ENCODE data around the gene TCP11L1.

TCP11L1 gene

DNA sequence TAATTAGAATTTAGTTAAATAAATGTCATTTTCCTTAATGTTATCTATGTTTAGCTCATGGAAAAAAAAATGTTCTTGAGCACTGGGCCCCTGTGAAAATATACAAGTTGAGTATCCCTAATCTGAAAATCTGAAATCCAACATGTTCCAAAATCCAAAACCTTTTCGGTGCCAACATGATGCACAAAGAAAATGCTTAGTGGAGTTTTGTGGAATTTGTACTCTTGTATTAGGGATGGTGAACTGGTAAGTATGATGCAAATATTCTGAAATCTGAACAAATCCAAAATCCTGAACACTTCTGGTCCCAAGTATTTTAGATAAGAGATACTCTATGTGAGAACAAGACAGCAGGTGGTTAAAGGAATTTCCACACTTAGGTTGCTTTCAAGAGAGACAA, 44.5 kb downstream of the TCP11L1 start:
- in situ Hi-C loops (cut with MboI; ENCODE audit: low pct_unique_long_range_greater_than_20kb, low sequenced_read_pairs, unreplicated experiment) = no loop called here

DNA sequence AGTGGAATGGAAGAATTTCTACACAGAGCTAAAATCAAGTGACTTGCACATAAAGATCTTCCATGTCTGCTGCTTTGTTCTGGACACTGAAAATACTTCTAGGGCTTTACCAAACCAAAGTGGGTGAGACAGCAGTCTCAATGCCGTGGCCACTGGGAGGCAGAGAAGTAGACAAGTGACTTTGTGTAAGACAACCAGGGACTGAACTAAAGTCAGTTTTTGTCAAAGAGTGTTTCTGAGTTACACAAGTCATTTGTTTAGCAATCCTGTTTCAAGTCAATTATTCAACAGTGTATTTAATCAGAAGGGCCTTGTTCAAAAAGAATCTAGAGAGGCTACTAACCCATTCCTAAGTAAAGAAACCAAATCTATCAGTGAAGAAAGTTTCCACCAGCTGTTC, 46.6 kb downstream of the TCP11L1 start:
- in situ Hi-C loops (cut with MboI; ENCODE audit: low pct_unique_long_range_greater_than_20kb, low sequenced_read_pairs, unreplicated experiment) = no loop called here
- no peak for TF ChIP-seq CTCF (IDR thresholded peaks at IDR 0.05; ENCODE audit: extremely low read depth, insufficient read depth, missing control alignments)
- DNase-seq (ENCODE audit: low spot score) = no peak

More for the DNA sequence above, 44.5 kb downstream of the TCP11L1 start:
- no peak for TF ChIP-seq CTCF (IDR thresholded peaks at IDR 0.05; ENCODE audit: extremely low read depth, insufficient read depth, missing control alignments)
- DNase-seq (ENCODE audit: low spot score) = no peak

DNA sequence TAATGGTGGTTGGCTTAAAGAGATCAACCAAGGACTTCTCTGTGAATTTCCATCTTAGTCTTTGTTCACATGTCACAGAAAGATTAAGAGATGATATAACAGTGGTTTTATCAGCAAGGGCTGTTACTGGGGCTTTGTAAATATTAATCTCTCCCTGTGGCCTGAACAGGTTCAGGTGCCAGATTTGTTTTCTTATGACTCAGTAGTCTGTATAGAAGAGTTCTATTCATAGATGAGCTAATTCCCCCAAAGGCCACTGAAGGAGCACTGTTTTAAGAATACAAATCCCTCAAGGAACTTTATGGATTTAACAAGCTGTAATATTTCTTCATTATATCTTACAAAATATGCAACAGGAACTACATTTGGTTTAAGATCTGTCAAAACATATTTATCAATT, 50.4 kb downstream of the TCP11L1 start:
- TF ChIP-seq CTCF (IDR thresholded peaks at IDR 0.05; ENCODE audit: extremely low read depth, insufficient read depth, missing control alignments) = no peak
- in situ Hi-C loops (cut with MboI; ENCODE audit: low pct_unique_long_range_greater_than_20kb, low sequenced_read_pairs, unreplicated experiment) = no loop called here

DNA sequence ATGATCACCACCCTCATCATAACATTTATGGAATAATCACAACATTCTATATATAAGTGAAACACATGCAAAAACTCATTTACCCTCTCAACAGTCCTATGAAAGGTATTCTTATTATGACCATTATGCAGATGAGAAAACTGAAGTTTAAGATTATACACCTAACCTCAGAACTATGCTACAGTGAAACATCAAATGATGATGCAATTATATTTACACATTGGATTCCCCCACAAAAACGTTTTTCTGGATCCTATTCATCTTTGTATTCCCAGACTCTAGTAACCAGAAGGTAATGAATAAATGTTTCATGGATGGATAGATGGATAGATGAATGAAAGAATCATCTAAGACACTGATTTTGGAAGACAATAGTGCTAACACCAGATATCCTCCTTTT, 54.8 kb downstream of the TCP11L1 start:
- in situ Hi-C loops (cut with MboI; ENCODE audit: low pct_unique_long_range_greater_than_20kb, low sequenced_read_pairs, unreplicated experiment) = no loop called here
- DNase-seq (ENCODE audit: low spot score) = no peak

More for the DNA sequence above, 50.4 kb downstream of the TCP11L1 start:
- DNase-seq (ENCODE audit: low spot score) = no peak

DNA sequence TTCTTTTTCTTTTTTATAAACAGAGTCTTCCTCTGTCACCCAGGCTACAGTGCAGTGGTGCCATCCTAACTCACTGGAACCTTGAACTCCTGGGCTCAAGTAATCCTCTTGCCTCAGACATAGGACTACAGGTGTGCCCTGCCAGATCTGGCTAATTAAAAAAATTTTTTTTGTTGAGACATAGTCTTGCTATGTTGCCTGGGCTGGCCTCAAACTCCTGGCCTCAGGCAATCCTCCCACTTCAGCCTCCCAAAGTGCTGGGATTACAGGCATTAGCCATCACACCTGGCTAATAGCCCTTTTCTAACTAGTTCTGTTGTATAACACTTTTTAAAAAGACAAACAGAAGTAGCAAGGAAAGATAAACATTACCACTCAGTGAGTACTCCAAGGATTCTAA, 64.5 kb downstream of the TCP11L1 start:
- in situ Hi-C loops (cut with MboI; ENCODE audit: low pct_unique_long_range_greater_than_20kb, low sequenced_read_pairs, unreplicated experiment) = no loop called here
- DNase-seq (ENCODE audit: low spot score) = no peak
- no peak for TF ChIP-seq CTCF (IDR thresholded peaks at IDR 0.05; ENCODE audit: extremely low read depth, insufficient read depth, missing control alignments)

More for the DNA sequence above, 54.8 kb downstream of the TCP11L1 start:
- no peak for TF ChIP-seq CTCF (IDR thresholded peaks at IDR 0.05; ENCODE audit: extremely low read depth, insufficient read depth, missing control alignments)

GRCh38 chr11:33109294-33109895, 70.0 kb downstream of the TCP11L1 start:
- DNase-seq (ENCODE audit: low spot score) = no peak
- in situ Hi-C loops (cut with MboI; ENCODE audit: low pct_unique_long_range_greater_than_20kb, low sequenced_read_pairs, unreplicated experiment) = no loop called here
- no peak for TF ChIP-seq CTCF (IDR thresholded peaks at IDR 0.05; ENCODE audit: extremely low read depth, insufficient read depth, missing control alignments)
